Esophagus muscularis mucosa (tissue), 4 donors: ENCODE results near the gene MYH7B. TPM values are rescaled to one million over a fixed set of nuclear protein-coding genes. Genes with fewer than 3 reads are reported as not detected.

Experiments used
- DNase-seq: peaks from one replicate; pipeline ENCODE4 v3.0.0-alpha.2; 2017; ENCODE audit errors: extremely low spot score
- H3K27ac ChIP-seq, 4 donors: fragments of 200-600 bp; sonication (generic); replicated peaks in 1 of 4; 1 replicate in 3 of 4; 2 replicates in 1 of 4; pipeline ENCODE4 v1.5.1; 2016 to 2019; ENCODE audit warnings: mild to moderate bottlenecking in 1 of 4
- H3K27me3 ChIP-seq, 4 donors: fragments of 200-600 bp; sonication (generic); one replicate each; pipeline versions ENCODE4 v1.5.1 to v1.6.0; 2016 to 2019
- H3K36me3 ChIP-seq, 4 donors: fragments of 200-600 bp; sonication (generic); one replicate each; pipeline ENCODE4 v1.5.1; 2016 to 2019
- H3K4me1 ChIP-seq, 4 donors: fragments of 200-600 bp; sonication (generic); one replicate each; pipeline ENCODE4 v1.5.1; 2016 to 2019
- H3K4me3 ChIP-seq, 4 donors: fragments of 200-600 bp; sonication (generic); 1 replicate in 2 of 4; 2 replicates in 2 of 4; pipeline ENCODE4 v1.5.1; 2016 to 2019; ENCODE audit warnings: mild to moderate bottlenecking in 4 of 4, moderate library complexity in 1 of 4
- H3K9me3 ChIP-seq, 4 donors: fragments of 200-600 bp; sonication (generic); 1 replicate in 3 of 4; 2 replicates in 1 of 4; pipeline ENCODE4 v1.5.1; 2016 to 2019
- CTCF ChIP-seq, 3 experiments: fragments of 200-600 bp in 2 of 3; fragments of 450-650 bp in 1 of 3; sonication (generic) in 2 of 3; IDR thresholded peaks; one replicate each; pipeline ENCODE4 v1.5.1; 2017 to 2019; ENCODE audit warnings: antibody characterized with exemption in 3 of 3, mild to moderate bottlenecking in 2 of 3, moderate library complexity in 1 of 3
- EP300 ChIP-seq: sonication (generic); formaldehyde crosslinking; IDR thresholded peaks from one replicate; pipeline ENCODE4 v1.6.1; 2017; ENCODE audit warnings: antibody characterized with exemption
- POLR2A ChIP-seq: fragments of 450-650 bp; IDR thresholded peaks from one replicate; pipeline ENCODE4 v1.6.1; 2017; ENCODE audit warnings: antibody characterized with exemption, moderate library complexity, mild to moderate bottlenecking, low read depth
- POLR2AphosphoS5 ChIP-seq, 2 donors: sonication (generic); formaldehyde crosslinking; IDR thresholded peaks; one replicate each; pipeline ENCODE4 v1.6.1; 2017; ENCODE audit warnings: antibody characterized with exemption in 2 of 2
- WGBS: methylation state at CpG from one replicate; pipeline ENCODE4 v1.1.5; 2018; 5-methylcytosine and 5-hydroxymethylcytosine counted together
- intact Hi-C: fragments of 100-400 bp; cut with DNase I; formaldehyde crosslinking; loops from one replicate; pipeline ENCODE4 v1.15.1; 2023
- total RNA-seq, 4 donors: library from RNA; depleted of rRNA; stranded (reverse); fragments of >200 nt; gene quantifications; one replicate each; pipeline versions ENCODE4 v1.1.0 to v1.2.1, GENCODE V29; 2016

Gene MYH7B
- total RNA-seq, 4 donors from 2014 or later = 0.17 to 0.84 (median 0.37) TPM

- Histone ChIP-seq H3K36me3 (peaks cover 7 to 48% (median 24%) of the 10 kb centered on the region in 4 donors), H3K4me1 (peaks cover 0 to 18% (median 12%) of the 10 kb centered on the region in 4 donors), H3K9me3 (no peaks in the 10 kb centered on the region), H3K4me3 (no peak overlapping the region), H3K27ac (no peak overlapping the region), H3K27me3 (no peaks in the 10 kb centered on the region)
- DNase-seq = no peak
- intact Hi-C loops = no loop called here
- TF ChIP-seq POLR2AphosphoS5 (IDR thresholded peaks at IDR 0.05) (no peak), POLR2A (no peak), CTCF (IDR thresholded peaks at IDR 0.05) (no peak), EP300 (no peak)
These were observed 8.3 kb upstream of the MYH7B start for GRCh38 chr20:34947336-34947735.

GRCh38 chr20:34948030-34948429 lies 7.6 kb upstream of the MYH7B start:
- Histone ChIP-seq H3K27ac (no peak overlapping the region), H3K36me3 (peaks cover 1 to 41% (median 20%) of the 10 kb centered on the region in 4 donors), H3K4me1 (peaks cover 2 to 18% (median 12%) of the 10 kb centered on the region in 4 donors), H3K9me3 (no peaks in the 10 kb centered on the region), H3K4me3 (no peak overlapping the region), H3K27me3 (no peaks in the 10 kb centered on the region)
- no peak for DNase-seq
- TF ChIP-seq POLR2AphosphoS5 (IDR thresholded peaks at IDR 0.05) (no peak), CTCF (IDR thresholded peaks at IDR 0.05) (no peak), EP300 (no peak), POLR2A (no peak)
- intact Hi-C loops = no loop called here

- Histone ChIP-seq H3K4me1 (peaks cover 4 to 20% (median 12%) of the 10 kb centered on the region in 4 donors), H3K36me3 (peaks cover 0 to 32% (median 15%) of the 10 kb centered on the region in 4 donors), H3K27me3 (no peaks in the 10 kb centered on the region), H3K9me3 (no peaks in the 10 kb centered on the region), H3K4me3 (no peak overlapping the region), H3K27ac (no peak overlapping the region)
- intact Hi-C loops = no loop called here
- no peak for DNase-seq
- no peak for TF ChIP-seq CTCF (IDR thresholded peaks at IDR 0.05)
- TF ChIP-seq EP300 = no peak
- TF ChIP-seq POLR2AphosphoS5 (IDR thresholded peaks at IDR 0.05) = no peak
- no peak for TF ChIP-seq POLR2A
- 93% methylated on average over 6 of the region's 6 CpGs for WGBS
These were observed 6.5 kb upstream of the MYH7B start for GRCh38 chr20:34949120-34949519.

GRCh38 chr20:34951252-34951651 lies 4.4 kb upstream of the MYH7B start:
- Histone ChIP-seq H3K4me3 (no peak overlapping the region), H3K4me1 (peaks cover 12 to 21% (median 17%) of the 10 kb centered on the region in 4 donors), H3K36me3 (peaks cover 0 to 17% (median 10%) of the 10 kb centered on the region in 4 donors), H3K9me3 (no peaks in the 10 kb centered on the region), H3K27ac (no peak overlapping the region), H3K27me3 (no peaks in the 10 kb centered on the region)
- no peak for DNase-seq
- TF ChIP-seq POLR2AphosphoS5 (IDR thresholded peaks at IDR 0.05) = no peak
- no peak for TF ChIP-seq EP300
- 93% methylated on average over 2 of the region's 2 CpGs for WGBS
- intact Hi-C loops = no loop called here

GRCh38 chr20:34951652-34952051 lies 4.0 kb upstream of the MYH7B start:
- no peak for DNase-seq
- no peak overlapping the region for H3K27ac ChIP-seq
- H3K27me3 ChIP-seq = no peaks in the 10 kb centered on the region
- H3K4me1 ChIP-seq = peaks cover 12 to 21% (median 19%) of the 10 kb centered on the region in 4 donors
- 90% methylated on average over 5 of the region's 8 CpGs for WGBS
- no peak overlapping the region for H3K4me3 ChIP-seq
- intact Hi-C loops = no loop called here
- peaks cover 0 to 17% (median 10%) of the 10 kb centered on the region in 4 donors for H3K36me3 ChIP-seq
- no peaks in the 10 kb centered on the region for H3K9me3 ChIP-seq
- TF ChIP-seq POLR2A = no peak

GRCh38 chr20:34952671-34953070 lies 3.0 kb upstream of the MYH7B start:
- Histone ChIP-seq H3K27me3 (no peaks in the 10 kb centered on the region), H3K9me3 (no peaks in the 10 kb centered on the region), H3K4me1 (peaks cover 12 to 21% (median 19%) of the 10 kb centered on the region in 4 donors), H3K36me3 (peaks cover 0 to 14% (median 10%) of the 10 kb centered on the region in 4 donors), H3K4me3 (no peak overlapping the region), H3K27ac (no peak overlapping the region)
- no peak for DNase-seq
- intact Hi-C loops = no loop called here
- TF ChIP-seq POLR2A (no peak), POLR2AphosphoS5 (IDR thresholded peaks at IDR 0.05) (no peak), EP300 (no peak), CTCF (IDR thresholded peaks at IDR 0.05) (no peak)
- 82% methylated on average over 5 of the region's 5 CpGs for WGBS
